ENCODE results near the gene TSPEAR.

The TSPEAR gene

GRCh38 chr21:44464351-44464750 lies 247.0 kb downstream of the TSPEAR start:
- H3K4me3 ChIP-seq (ENCODE audit: low read length) = no peak overlapping the region
- TF ChIP-seq ZNF274 (IDR thresholded peaks at IDR 0.05; ENCODE audit: low read depth, low read length) = no peak

- H3K4me3 ChIP-seq (ENCODE audit: low read length) = no peak overlapping the region
- no peak for TF ChIP-seq ZNF274 (IDR thresholded peaks at IDR 0.05; ENCODE audit: low read depth, low read length)
Measured at GRCh38 chr21:44463724-44464123, 247.6 kb downstream of the TSPEAR start.

- H3K4me3 ChIP-seq (ENCODE audit: low read length) = no peak overlapping the region
- no peak for TF ChIP-seq ZNF274 (IDR thresholded peaks at IDR 0.05; ENCODE audit: low read depth, low read length)
Measured at GRCh38 chr21:44462834-44463200, 248.6 kb downstream of the TSPEAR start.

GRCh38 chr21:44462086-44462833 lies 249.1 kb downstream of the TSPEAR start:
- TF ChIP-seq ZNF274 (IDR thresholded peaks at IDR 0.05; ENCODE audit: low read depth, low read length) = no peak

GRCh38 chr21:44461464-44462001 lies 249.8 kb downstream of the TSPEAR start:
- H3K4me3 ChIP-seq (ENCODE audit: low read length) = no peak overlapping the region
- no peak for TF ChIP-seq ZNF274 (IDR thresholded peaks at IDR 0.05; ENCODE audit: low read depth, low read length)

More at GRCh38 chr21:44462086-44462833, 249.1 kb downstream of the TSPEAR start:
- H3K4me3 ChIP-seq (ENCODE audit: low read length) = no peak overlapping the region

- no peak for TF ChIP-seq ZNF274 (IDR thresholded peaks at IDR 0.05; ENCODE audit: low read depth, low read length)
- no peak overlapping the region for H3K4me3 ChIP-seq (ENCODE audit: low read length)
Measured at GRCh38 chr21:44461005-44461404, 250.4 kb downstream of the TSPEAR start.

- no peak for TF ChIP-seq ZNF274 (IDR thresholded peaks at IDR 0.05; ENCODE audit: low read depth, low read length)
- no peak overlapping the region for H3K4me3 ChIP-seq (ENCODE audit: low read length)
Measured at GRCh38 chr21:44460441-44460755, 251.0 kb downstream of the TSPEAR start.

- H3K4me3 ChIP-seq (ENCODE audit: low read length) = no peak overlapping the region
- no peak for TF ChIP-seq ZNF274 (IDR thresholded peaks at IDR 0.05; ENCODE audit: low read depth, low read length)
Measured at GRCh38 chr21:44459712-44460440, 251.5 kb downstream of the TSPEAR start.

- no peak overlapping the region for H3K4me3 ChIP-seq (ENCODE audit: low read length)
- no peak for TF ChIP-seq ZNF274 (IDR thresholded peaks at IDR 0.05; ENCODE audit: low read depth, low read length)
Measured at GRCh38 chr21:44458971-44459711, 252.2 kb downstream of the TSPEAR start.

- no peak for TF ChIP-seq ZNF274 (IDR thresholded peaks at IDR 0.05; ENCODE audit: low read depth, low read length)
- H3K4me3 ChIP-seq (ENCODE audit: low read length) = no peak overlapping the region
Measured at GRCh38 chr21:44456915-44457736, 254.2 kb downstream of the TSPEAR start.

- peak overlapping the region; percentile 82; the same call in 1 of the 2 replicates for H3K4me3 ChIP-seq (ENCODE audit: low read length)
- TF ChIP-seq ZNF274 (IDR thresholded peaks at IDR 0.05; ENCODE audit: low read depth, low read length) = no peak
Measured at GRCh38 chr21:44456214-44456914, 255.0 kb downstream of the TSPEAR start.

GRCh38 chr21:44455524-44456213 lies 255.7 kb downstream of the TSPEAR start:
- TF ChIP-seq ZNF274 (IDR thresholded peaks at IDR 0.05; ENCODE audit: low read depth, low read length) = no peak
- peak overlapping the region; percentile 82 for H3K4me3 ChIP-seq (ENCODE audit: low read length)
